Adrenal gland (tissue), 5 donors: ENCODE results near the gene TBC1D16.

Experiments used
- POLR2A ChIP-seq, 2 donors: fragments of 450-650 bp; IDR thresholded peaks; one replicate each; pipeline ENCODE4 v1.6.1; 2017; ENCODE audit warnings: antibody characterized with exemption in 2 of 2, mild to moderate bottlenecking in 2 of 2, moderate library complexity in 1 of 2
- TF ChIP-seq, protein P1 (sequence below), 6 experiments: fragments of 450-650 bp in 4 of 6; fragments of 200-600 bp in 2 of 6; sonication (generic) in 1 of 6; IDR thresholded peaks; 1 replicate in 5 of 6; 2 replicates in 1 of 6; pipeline versions ENCODE4 v1.5.1 to v1.8.0; 2016 to 2021; ENCODE audit warnings: antibody characterized with exemption in 6 of 6, mild to moderate bottlenecking in 2 of 6, moderate library complexity in 1 of 6
- donor health status: DM: no; HTN: no; CAD: no.

DNA sequence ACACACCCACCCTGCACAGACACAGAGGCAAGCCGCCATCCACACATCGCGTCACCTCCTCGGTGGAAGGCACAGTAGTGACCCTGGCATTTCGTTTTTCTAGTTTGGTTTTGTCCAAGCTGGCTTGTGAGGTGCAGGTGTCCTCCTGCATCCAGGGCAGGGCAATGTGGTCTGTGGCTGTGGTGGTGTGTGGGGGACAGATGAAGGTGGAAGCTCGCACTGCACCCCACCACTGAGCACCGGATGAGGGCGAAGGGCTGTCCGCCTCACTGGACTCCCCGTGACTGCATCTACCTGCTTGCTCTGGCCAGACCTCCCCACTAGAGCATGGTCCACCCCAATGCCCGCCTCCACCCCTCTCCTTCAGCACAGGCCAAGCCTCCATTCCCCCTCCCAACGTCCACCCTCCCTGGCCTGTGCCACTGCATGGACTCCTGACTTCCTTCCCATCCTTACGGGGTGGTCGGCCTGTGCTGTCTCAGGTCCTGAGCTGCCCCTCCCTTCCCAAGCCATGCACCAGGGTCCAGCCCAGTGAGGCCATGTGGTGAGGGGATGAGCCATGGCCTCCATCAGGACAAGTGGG, 117.7 kb downstream of the TBC1D16 start:
- TF ChIP-seq, protein P1, sequence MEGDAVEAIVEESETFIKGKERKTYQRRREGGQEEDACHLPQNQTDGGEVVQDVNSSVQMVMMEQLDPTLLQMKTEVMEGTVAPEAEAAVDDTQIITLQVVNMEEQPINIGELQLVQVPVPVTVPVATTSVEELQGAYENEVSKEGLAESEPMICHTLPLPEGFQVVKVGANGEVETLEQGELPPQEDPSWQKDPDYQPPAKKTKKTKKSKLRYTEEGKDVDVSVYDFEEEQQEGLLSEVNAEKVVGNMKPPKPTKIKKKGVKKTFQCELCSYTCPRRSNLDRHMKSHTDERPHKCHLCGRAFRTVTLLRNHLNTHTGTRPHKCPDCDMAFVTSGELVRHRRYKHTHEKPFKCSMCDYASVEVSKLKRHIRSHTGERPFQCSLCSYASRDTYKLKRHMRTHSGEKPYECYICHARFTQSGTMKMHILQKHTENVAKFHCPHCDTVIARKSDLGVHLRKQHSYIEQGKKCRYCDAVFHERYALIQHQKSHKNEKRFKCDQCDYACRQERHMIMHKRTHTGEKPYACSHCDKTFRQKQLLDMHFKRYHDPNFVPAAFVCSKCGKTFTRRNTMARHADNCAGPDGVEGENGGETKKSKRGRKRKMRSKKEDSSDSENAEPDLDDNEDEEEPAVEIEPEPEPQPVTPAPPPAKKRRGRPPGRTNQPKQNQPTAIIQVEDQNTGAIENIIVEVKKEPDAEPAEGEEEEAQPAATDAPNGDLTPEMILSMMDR (IDR thresholded peaks at IDR 0.05), result no peak
- TF ChIP-seq POLR2A (IDR thresholded peaks at IDR 0.05), result no peak
